Hindlimb muscle (tissue), 1 donor: Measurements from ENCODE around the gene PSME3IP1. TPM values are rescaled to one million over a fixed set of nuclear protein-coding genes. Genes with fewer than 3 reads are reported as not detected.
"Not testable (repeated sequence)": the region's sequence is repeated elsewhere in the genome, so short reads cannot be mapped to it uniquely, and the experiment has no call there.

ENCODE experiments used
- DNase-seq: peaks from one replicate; pipeline ENCODE4 v3.0.0-alpha.2; 2013
- polyA plus RNA-seq: library from polyadenylated mRNA; unstranded; fragments of 120-200 nt; gene quantifications from one replicate; pipeline ENCODE4 v1.2.1, GENCODE V29; 2013; ENCODE audit not compliant: insufficient read length

The PSME3IP1 gene
- polyA plus RNA-seq, 1 donor = 52.7 TPM

DNA sequence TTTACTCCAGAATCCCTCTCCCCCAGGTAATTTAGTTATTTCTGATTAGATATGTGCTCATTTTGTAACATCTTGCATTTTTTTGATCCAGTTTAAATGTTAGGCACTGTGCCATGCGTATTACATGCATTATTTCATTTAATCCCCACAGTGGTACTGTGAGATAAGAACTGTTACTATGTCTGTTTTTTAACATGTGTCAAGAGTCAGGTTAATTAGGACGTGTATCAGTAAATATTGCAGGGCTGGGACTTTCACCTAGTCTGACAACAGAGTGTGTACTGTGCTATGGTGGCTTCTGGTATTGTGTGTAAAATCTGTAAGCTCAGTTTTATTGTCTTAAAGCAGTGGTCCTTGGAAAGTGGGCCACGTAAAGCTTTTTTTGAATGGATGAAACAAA, 10.9 kb upstream of the PSME3IP1 start:
- no peak for DNase-seq

DNA sequence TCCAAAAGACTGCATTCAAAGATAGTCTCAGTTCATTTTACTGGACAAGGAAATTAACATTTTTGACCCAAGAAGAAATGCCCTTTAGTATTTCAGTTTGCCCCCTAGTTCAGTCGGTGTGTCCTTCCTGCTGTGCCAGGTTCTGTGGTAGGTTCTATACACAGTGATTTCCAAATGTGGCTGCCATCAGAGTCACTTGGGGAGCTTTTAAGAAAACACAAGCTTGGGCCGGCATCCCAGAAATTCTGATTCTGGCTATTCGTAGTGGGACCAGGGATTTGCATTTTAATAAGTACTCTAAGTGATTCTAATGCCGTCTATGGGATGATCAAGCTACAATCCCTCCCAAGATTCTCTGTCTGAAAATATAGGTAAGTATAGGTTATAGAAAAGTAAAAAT, 10.4 kb upstream of the PSME3IP1 start:
- DNase-seq = no peak

DNA sequence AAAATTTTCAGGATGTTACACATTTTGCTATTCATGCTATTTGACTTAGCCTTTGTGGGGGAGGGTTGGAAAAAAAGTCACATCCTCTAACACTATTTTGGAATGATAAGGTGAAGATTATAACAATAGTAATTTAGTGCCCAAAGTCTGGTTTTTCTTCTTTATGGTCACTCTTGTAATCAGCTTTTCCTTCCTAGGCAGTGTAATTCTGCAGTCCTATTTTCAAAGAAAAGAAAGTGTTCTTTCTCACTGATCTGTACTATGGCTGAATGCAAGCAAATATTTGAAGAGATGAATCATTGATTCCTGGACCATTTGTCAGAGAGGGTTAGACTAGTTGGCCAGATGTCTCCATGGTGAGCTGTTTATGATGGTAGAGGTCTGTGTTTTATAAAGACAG, 8.7 kb upstream of the PSME3IP1 start:
- peak; percentile 23 for DNase-seq

DNA sequence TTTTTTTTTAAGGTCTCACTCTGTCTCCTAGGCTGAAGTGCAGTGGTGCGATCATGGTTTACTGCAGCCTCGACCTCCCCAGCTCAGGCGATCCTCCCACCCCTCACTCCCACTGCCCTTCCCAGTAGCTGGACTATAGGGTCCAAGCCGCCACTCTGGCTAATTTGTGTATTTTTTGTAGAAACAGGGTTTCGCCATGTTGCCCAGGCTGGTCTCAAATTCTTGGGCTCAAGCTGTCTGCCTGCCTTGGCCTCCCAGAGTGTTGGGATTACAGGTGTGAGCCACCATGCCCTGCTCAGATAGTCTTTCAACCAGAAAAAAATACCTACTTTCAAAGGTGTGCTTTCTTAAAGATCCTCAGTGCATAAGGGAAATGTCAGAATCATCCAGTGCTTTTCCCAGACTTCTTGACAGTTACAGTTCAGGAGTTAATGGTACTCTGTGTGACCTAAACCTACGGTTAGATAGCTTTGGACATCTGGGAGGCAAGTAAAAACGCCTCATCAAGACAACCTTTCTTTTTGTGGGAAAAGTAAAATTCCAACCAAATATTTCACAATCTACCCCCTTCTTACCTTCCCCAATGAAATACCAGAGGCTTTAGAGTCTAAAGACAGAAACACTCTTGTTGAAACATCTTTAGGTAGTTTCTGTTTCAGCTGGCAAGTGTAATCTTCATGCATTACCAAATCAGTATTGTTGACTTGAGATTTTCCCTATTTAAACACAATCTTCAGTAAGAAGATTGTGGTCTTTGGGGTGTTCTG, 7.1 kb upstream of the PSME3IP1 start:
- DNase-seq = no peak

DNA sequence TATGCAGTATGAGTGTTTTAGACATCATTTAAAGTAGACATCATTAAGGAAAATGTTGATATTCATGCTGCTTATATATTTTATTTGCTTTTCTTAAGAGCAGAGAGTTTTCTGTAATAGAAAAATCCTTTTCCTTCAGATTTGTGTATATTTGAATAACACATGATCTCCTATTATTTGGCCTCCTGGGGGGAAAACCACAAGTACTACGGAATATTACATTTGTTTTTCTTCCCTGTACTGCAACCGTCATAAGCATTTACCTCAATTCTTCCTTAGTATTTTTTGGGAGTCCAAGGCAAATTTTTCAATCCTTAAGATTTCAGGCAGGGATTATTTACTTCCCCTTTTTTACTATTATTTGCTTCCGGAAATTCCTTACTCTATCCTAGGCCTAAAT, 6.3 kb upstream of the PSME3IP1 start:
- no peak for DNase-seq

DNA sequence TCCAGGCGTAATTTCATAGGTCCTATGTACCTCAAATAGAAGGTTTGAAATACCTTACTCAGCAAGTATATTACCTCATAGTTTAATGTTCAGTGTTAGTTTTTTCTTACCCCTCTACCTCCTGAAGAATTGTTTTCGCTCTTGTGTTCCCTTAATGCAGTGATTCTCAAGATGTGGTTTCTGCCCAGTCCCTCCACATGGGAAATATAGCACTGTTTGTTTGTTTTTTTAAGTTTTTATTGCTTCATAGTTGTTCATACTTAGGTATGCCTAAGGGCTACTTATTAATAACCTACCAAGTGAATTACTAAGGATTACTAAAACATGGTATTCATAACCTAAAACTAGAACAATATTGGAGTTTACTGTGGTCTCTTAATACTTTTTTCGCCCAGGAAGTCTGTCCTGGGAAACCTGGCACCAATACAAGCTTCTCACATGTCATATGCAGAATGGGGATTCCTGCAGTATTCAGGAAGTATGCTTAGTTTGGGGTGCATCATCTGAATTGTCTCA, 5.3 kb upstream of the PSME3IP1 start:
- DNase-seq = no peak

DNA sequence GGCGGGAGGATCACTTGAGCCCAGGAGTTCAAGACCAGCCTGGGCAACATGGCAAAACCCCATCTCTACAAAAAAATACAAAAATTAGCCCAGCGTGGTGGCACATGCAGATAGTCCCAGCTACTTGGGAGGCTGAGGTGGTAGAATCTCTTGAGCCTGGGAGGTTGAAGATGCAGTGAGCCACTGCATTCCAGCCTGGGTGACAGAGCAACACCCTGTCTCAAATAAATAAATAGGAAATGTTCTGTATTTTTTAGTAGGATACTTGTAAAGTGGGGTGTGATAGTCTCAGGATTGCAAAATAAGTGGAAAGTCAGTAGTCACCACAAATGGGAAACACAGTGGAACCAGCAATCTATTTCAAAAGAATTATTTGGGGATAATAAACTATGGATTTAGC, 4.3 kb upstream of the PSME3IP1 start:
- no peak for DNase-seq

DNA sequence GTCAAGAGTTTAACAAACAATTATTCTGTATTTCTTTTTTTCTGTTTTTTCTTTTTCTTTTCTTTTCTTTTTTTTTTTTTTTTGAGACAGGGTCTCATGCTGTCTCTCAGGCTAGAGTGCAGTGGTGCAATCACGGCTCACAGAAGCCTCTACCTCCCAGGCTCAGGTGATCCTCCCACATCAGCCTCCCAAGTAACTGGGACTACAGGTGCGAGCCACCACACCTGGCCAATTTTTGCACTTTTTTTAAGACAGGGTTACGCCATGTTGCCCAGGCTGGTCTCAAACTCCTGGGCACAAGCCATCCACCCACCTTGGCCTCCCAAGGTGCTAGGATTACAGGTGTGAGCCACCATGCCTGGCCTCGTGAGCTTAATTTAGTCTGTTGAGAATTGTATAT, 3.7 kb upstream of the PSME3IP1 start:
- not testable (repeated sequence) for DNase-seq

DNA sequence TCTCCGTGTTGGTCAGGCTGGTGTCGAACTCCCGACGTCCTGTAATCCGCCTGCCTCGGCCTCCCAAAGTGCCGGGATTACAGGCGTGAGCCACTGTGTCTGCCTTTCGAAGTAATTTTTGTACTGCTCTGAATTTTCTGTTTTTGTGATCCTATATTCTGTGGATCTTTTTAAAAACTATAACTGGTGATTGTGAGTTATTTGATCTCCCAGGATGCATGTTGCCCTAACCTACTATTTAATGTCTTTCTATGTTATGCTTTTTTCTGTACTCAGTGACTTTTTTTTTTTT, 2.8 kb upstream of the PSME3IP1 start:
- no peak for DNase-seq

DNA sequence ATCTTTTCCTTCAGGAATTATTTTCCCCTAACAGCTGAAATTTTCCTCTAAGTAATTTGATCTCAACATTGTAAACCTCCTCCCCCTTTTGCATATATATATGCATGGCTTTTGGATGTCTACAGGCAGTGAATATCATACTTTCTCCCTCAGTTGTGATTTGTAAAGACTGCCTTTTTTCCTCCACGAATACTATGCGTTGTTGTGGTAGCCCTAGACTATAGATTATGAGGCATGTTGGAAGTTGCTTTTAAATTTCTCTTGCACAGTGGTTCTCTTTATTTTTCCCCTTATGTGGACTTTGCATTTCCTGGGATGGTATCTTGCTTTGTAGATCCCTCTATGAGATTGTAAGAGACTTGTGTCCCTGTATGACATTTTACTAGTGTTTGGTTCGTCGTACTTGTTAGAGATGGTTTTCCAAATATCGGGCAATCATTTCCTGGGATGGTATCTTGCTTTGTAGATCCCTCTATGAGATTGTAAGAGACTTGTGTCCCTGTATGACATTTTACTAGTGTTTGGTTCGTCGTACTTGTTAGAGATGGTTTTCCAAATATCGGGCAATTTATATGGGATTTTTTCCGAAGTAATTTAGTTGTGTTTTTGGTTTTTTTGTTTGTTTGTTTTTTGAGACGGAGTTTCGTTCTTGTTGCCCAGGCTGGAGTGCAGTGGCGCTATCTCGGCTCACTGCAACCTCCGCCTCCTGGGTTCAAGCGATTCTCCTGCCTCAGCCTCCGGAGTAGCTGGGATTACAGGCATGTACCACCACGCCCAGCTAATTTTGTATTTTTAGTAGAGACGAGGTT, 2.3 kb upstream of the PSME3IP1 start:
- not testable (repeated sequence) for DNase-seq

DNA sequence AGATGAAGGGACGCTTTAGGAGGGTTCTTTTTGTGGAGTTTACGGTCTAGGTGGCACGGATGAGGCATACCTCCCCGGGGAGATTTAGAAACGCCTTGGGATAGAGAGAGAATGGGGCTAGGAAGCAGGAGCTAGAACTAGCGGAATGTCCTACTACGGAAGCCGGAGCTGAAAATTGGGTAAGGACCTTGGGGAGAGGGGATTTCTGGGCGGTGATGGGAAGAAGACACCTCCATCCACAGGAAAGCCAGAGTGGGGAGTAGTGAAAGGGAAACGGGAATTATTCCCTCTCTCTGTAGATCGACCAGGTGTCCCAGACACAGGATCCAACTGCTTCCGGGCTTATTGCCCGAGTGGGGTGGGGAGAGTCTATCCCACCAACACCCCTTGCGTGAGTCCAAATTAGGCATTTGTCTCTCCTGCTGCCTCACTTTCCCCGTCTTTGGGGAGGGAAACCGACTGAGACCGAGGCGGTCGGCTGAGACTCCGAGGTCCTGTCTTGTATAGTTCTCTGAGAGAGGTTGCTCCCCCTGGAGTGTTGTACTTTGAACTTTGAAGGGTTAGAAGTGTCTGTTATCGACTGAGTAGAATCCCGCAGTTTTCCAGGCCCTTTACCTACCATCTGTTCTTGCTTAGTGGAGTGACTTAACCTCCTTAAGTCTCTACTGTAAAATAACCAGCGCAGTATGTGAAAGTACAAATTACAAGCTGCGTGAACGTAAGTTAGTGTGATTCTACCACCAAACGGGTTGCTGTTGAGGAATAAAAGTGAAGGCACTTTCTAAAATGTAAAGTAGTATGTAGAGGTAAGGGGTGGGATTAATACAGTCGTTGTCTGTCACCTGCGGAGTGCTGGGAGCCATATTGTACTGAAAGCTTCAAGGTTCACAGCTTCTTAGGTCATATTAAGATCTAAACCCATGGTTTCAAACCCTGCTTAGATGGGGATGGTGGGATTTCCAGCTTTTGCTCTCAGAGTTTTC, 1.3 kb upstream of the PSME3IP1 start:
- DNase-seq = peak; percentile 63

DNA sequence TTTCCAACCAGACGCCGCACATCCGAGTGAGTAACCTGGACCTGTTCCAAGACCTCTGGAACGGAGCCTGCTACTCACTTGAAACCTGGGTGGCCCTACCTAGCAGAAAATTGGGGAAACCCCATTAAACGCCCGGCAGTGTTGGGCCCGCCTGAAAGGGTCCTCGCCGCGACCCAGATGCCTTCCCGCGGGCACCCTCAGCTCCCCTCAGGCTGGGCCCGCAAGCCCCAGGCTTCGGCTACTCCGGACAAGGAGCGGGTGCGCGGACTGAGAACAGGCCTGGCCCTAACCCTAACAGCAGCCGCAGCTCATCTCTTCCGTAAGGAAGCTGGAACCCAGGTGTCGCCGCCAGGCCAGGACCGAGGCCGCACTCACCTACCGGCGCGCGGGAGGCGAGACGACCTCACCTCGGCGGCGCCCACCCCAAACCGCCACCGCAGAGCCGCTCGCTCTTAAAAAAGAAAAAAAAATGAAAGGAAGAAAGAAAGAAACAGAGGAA, 344 bp downstream of the PSME3IP1 start:
- peak; percentile 40 for DNase-seq

DNA sequence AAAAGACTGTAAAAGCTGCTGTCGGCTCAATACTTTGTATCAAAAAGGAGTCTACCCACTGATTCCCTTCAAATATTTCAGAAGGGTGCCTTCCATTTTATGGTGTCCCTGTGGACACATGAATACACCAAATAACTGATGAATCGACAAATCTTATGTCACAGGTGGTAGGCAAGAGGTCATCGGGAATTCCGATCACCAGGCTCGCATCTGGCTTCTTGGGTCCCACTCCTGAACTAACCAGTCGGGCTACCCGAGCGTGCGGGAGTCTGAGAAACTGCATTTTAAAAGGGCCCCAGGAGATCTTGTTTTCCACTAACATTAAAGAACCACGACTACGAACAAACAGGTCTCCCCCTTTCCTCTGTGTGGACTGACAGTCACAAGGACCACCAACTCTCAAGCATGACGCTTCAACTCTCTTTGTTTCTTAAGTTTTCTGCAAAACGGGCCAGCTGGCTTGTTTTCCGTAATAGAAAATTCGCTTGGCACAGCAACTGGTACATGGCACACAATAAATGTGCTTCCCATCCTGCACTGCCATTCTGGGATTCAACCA, 873 bp downstream of the PSME3IP1 start:
- no peak for DNase-seq

DNA sequence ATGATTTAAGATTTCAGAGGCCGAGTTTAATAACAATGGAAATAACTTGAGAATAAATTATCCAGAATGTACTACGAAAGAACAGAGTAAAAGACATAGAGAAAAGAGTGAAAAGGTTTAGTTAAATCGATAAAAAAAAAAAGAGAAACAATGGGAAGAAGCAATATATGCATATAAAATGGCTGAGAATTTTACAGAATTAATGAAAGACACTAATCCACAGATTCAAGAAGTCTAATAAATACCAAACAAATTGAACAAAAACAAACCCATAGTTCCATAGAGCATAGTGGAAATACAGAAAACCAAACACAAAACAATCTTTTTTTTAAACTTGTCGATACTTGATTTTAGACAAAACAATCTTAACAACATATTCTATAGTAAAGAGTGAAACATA, 1.7 kb downstream of the PSME3IP1 start:
- no peak for DNase-seq

DNA sequence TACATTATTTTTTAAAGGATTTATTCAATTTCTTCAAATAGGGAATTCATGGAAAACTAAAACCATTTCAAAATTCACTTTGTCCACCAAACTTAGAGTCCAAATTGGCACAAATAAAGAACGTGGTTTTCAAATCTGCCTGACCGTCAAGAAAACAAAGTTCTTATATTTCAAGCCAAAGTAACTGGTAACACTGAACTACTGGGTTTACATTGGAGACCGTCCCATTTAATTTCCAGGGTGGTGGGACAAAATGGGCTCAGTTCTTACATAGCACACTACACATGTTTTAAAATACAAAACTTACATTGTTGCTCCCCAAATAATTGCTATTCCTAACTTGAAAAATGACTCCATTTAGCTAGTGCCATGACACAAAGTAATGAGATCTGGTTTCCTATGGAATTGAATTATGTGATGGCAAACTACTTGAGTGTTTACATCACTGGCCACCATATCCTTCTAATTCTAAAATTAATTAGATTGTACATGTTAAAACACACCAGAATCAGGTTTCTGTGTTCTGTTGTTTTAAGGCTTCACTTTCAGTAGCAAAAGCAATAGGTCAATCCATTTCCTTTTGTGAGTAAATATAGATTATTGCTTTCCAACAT, 6.5 kb downstream of the PSME3IP1 start:
- DNase-seq = no peak

DNA sequence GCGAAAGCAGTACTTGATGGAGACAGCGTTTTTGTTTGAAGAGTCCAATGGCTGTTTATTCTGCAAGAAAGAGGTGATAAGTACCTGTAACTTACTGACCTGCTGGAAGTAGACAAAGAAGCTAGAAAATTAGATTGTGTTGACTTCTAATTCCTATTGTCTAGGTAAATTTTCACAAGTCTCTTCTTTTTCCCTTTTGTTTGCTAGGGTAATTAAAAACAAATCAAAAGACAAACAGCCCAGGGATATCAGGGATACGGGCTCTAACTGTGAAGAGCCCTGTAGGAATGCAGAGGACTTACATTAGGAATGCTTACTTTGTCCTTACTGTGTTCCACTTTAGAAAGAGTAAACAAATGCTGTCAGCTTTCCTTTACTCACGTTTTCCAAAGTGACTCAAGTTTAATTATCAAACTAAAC, 7.0 kb downstream of the PSME3IP1 start:
- DNase-seq = no peak

DNA sequence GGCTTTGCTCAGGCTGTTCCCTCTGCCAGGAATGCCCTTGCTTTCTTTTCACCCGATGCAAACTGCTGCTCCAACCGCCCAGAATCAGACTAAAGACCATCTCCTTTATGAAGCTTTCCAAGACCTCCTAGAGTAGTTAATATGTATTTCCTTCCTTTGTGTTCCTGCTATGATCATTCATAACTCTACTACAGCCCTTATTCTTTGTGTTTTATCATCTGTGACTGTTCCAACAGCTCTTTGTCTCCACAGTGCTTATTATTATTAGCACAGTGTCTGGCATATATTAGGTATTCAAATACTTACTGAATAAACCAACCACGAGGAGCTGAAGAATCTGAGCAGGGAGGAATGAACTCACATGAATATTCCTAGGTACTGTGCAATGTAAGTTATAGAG, 7.6 kb downstream of the PSME3IP1 start:
- no peak for DNase-seq

DNA sequence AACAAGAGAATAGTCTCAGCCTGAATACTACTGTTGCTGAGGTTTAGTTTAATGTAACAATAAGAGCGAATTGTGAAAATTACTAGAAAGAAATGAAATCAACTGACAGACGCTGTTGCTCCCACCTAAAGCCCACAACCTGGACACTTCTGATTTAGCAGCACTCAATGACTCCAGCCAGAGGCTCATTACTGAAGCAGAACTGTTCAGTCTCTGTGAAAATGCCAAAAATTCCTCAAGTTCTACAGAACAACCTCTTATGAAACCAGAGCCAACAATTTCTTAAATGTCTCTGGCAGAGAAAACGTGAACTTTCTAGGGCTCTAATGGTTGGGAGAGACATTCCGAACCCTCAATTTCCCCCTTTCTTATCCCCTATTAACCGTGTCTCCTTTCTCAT, 9.9 kb downstream of the PSME3IP1 start:
- DNase-seq = no peak

DNA sequence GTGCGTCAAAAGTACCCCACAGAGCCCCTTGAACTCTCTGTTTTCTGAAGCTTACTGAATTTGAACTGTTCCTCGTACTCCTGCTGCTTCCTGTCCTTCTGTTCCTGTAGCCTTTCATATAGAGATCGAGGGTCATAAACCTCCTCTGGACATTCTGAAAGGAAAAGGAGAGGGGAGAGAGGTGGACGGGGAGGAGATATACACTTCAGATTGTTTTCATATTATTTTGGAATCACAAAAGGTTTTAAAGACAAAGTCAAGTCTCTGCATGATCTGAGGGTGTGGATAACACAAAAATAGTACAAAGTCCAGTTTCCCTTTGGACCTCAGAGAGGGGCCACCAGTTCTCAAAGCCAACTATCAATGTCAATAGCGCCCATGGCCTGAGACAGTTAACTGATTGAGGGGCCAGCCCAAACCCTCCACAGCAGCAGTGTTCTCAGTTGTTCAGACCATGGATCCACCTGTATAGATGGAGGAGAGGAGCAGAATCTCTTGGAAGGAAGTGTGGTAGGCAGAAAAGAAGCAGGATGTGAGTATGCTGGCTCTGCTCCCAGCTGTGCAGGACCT, 13.0 kb downstream of the PSME3IP1 start:
- DNase-seq = no peak

DNA sequence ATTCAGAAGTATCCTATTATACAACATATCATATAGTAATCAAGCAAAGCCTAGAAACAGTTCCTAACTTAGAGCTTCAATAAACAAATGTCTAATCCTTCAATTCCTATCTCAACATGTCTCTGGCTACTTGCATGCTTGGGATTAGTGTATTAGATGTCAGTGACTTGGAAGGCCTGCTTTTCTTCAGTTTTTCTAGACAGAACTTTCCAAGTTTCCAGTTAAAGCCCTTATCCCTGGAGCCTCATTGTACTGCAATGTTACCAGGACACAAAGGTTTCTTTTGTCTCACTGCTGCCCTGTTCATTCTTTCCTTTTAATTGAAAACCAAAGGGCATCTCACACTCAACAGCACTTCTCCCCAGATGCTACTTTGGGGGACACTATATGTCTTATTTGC, 16.5 kb downstream of the PSME3IP1 start:
- DNase-seq = no peak

DNA sequence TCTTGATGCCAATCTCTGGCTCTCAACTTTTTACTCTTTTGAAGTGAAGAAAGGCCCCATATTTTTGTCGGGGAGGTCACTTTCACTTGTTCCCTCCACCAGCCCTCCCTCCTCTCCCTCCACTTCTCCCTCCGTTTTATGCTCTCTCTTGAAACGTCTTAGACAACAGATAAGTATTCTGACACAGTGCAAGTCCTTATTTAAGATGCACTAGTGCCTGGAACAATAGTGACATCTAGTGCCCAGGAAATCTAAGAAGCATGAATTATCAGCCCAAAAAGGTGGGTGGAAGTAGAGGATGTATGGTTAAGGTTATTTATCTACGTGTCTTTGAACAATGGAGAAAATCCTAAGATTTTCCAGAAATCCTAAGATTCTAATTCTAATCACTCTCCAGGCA, 17.9 kb downstream of the PSME3IP1 start:
- DNase-seq = peak; percentile 69
